Natural killer cell (primary cell): Measurements from ENCODE around the gene AIRE. TPM values are rescaled to one million over a fixed set of nuclear protein-coding genes. Genes with fewer than 3 reads are reported as not detected.

Experiments used
- ATAC-seq, 3 donors: fragments of 150-1000 bp in 2 of 3; fragments of 200-7000 bp in 1 of 3; cut with Tn5 transposase; 1 replicate in 1 of 3; 2 replicates in 2 of 3; pipeline ENCODE4 v1.10.0; 2021; ENCODE audit warnings: mild to moderate bottlenecking in 2 of 3, moderate library complexity in 2 of 3
- DNase-seq, 2 donors: peaks; one replicate each; pipeline versions ENCODE4 v3.0.0 to v3.0.0-alpha.2; 2013 to 2021; ENCODE audit warnings: mixed read lengths in 1 of 2
- H3K27ac ChIP-seq: one replicate; pipeline ENCODE4 v1.5.1; 2013; ENCODE audit warnings: mild to moderate bottlenecking, low read length
- H3K27me3 ChIP-seq: one replicate; pipeline ENCODE4 v1.6.1; 2013; ENCODE audit warnings: low read length; ENCODE audit not compliant: control insufficient read depth, insufficient read depth
- H3K36me3 ChIP-seq: one replicate; pipeline ENCODE4 v1.6.1; 2013; ENCODE audit warnings: low read length; ENCODE audit not compliant: control insufficient read depth, insufficient read depth
- H3K4me1 ChIP-seq: one replicate; pipeline ENCODE4 v1.6.1; 2013; ENCODE audit warnings: low read length; ENCODE audit not compliant: control insufficient read depth, insufficient read depth
- H3K4me3 ChIP-seq: one replicate; pipeline ENCODE4 v1.5.1; 2013; ENCODE audit warnings: low read length
- H3K9me3 ChIP-seq: one replicate; pipeline ENCODE4 v1.6.1; 2013; ENCODE audit warnings: low read length; ENCODE audit not compliant: control insufficient read depth, insufficient read depth
- H3K27ac Mint-ChIP-seq, 2 donors: one replicate each; pipeline ENCODE4 v1.8.0; 2022; ENCODE audit warnings: mild to moderate bottlenecking in 2 of 2, mixed read lengths in 2 of 2, moderate library complexity in 1 of 2
- H3K27me3 Mint-ChIP-seq, 2 donors: one replicate each; pipeline ENCODE4 v1.8.0; 2022; ENCODE audit warnings: low read depth in 2 of 2, mixed read lengths in 2 of 2
- H3K36me3 Mint-ChIP-seq: one replicate; pipeline ENCODE4 v1.8.0; 2022; ENCODE audit warnings: mixed read lengths
- H3K4me1 Mint-ChIP-seq, 2 donors: one replicate each; pipeline ENCODE4 v1.8.0; 2022; ENCODE audit warnings: mixed read lengths in 2 of 2
- H3K4me3 Mint-ChIP-seq: one replicate; pipeline ENCODE4 v1.8.0; 2022; ENCODE audit warnings: mild to moderate bottlenecking, moderate library complexity, mixed read lengths
- H3K9me3 Mint-ChIP-seq, 2 donors: one replicate each; pipeline ENCODE4 v1.8.0; 2022; ENCODE audit warnings: mixed read lengths in 2 of 2
- CTCF ChIP-seq: fragments of 200-600 bp; IDR thresholded peaks from one replicate; pipeline ENCODE4 v1.8.0; 2022; ENCODE audit warnings: antibody characterized with exemption
- WGBS: methylation state at CpG from one replicate; pipeline ENCODE4 v1.1.7; 2013; ENCODE audit warnings: missing lambda C conversion rate; ENCODE audit not compliant: insufficient coverage; 5-methylcytosine and 5-hydroxymethylcytosine counted together
- intact Hi-C: fragments of 100-400 bp; cut with micrococcal nuclease; formaldehyde crosslinking; loops from one replicate; pipeline ENCODE4 v1.14.2; 2022
- total RNA-seq, 4 donors: library from RNA; stranded (reverse); fragments of 120-200 nt in 1 of 4; gene quantifications; one replicate each; pipeline versions ENCODE4 v1.2.3 to v1.2.4, GENCODE V29; 2013 to 2022

AIRE gene
- total RNA-seq, 3 donors from 2014 or later (not counting 1 experiment from before 2014, with no cell fraction given), result not detected

- H3K27ac ChIP-seq, result no peak overlapping the region
- DNase-seq, result no peak
- H3K4me3 ChIP-seq, result no peak overlapping the region
- Mint-ChIP-seq H3K4me3 (no peak overlapping the region), H3K27me3 (peaks cover 0 to 3% of the 10 kb centered on the region in 2 donors), H3K9me3 (no peaks in the 10 kb centered on the region), H3K36me3 (no peaks in the 10 kb centered on the region), H3K27ac (no peak overlapping the region), H3K4me1 (peaks cover 0 to 6% of the 10 kb centered on the region in 2 donors)
- H3K4me1 ChIP-seq, result peaks cover 24% of the 10 kb centered on the region
- intact Hi-C loops, result no loop called here
- ATAC-seq, result no peak
- no peaks in the 10 kb centered on the region for H3K27me3 ChIP-seq
- WGBS, result 81% methylated on average over 32 of the region's 33 CpGs
- TF ChIP-seq CTCF, result no peak
- no peaks in the 10 kb centered on the region for H3K9me3 ChIP-seq
- H3K36me3 ChIP-seq, result no peaks in the 10 kb centered on the region
These were observed 5.6 kb downstream of the AIRE start for GRCh38 chr21:44291078-44291935.

GRCh38 chr21:44291936-44292811, 6.5 kb downstream of the AIRE start:
- peaks cover 0 to 6% of the 10 kb centered on the region in 2 donors for H3K4me1 Mint-ChIP-seq
- no peaks in the 10 kb centered on the region for H3K36me3 Mint-ChIP-seq
- no peak overlapping the region for H3K27ac ChIP-seq
- H3K27me3 Mint-ChIP-seq, result peaks cover 0 to 3% of the 10 kb centered on the region in 2 donors
- H3K4me3 Mint-ChIP-seq, result no peak overlapping the region
- WGBS, result 82% methylated on average over 25 of the region's 25 CpGs
- TF ChIP-seq CTCF, result no peak
- no peak overlapping the region for H3K27ac Mint-ChIP-seq
- intact Hi-C loops, result no loop called here
- H3K27me3 ChIP-seq, result no peaks in the 10 kb centered on the region
- H3K36me3 ChIP-seq, result no peaks in the 10 kb centered on the region
- H3K4me3 ChIP-seq, result no peak overlapping the region
- ATAC-seq, result no peak
- H3K9me3 ChIP-seq, result no peaks in the 10 kb centered on the region
- no peaks in the 10 kb centered on the region for H3K9me3 Mint-ChIP-seq
- peaks cover 24% of the 10 kb centered on the region for H3K4me1 ChIP-seq
- DNase-seq, result no peak

GRCh38 chr21:44292812-44293195, 7.1 kb downstream of the AIRE start:
- Mint-ChIP-seq H3K36me3 (no peaks in the 10 kb centered on the region), H3K27ac (no peak overlapping the region), H3K4me1 (peaks cover 2 to 11% of the 10 kb centered on the region in 2 donors), H3K9me3 (no peaks in the 10 kb centered on the region), H3K27me3 (peaks cover 0 to 3% of the 10 kb centered on the region in 2 donors), H3K4me3 (no peak overlapping the region)
- intact Hi-C loops, result no loop called here
- Histone ChIP-seq H3K4me1 (peaks cover 31% of the 10 kb centered on the region), H3K27ac (no peak overlapping the region), H3K9me3 (no peaks in the 10 kb centered on the region), H3K27me3 (no peaks in the 10 kb centered on the region), H3K36me3 (no peaks in the 10 kb centered on the region), H3K4me3 (no peak overlapping the region)
- ATAC-seq (no peak), DNase-seq (no peak)
- 96% methylated on average over 15 of the region's 15 CpGs for WGBS
- TF ChIP-seq CTCF, result no peak
